Measurements from ENCODE around the gene CTNNA3. TPM values are rescaled to one million over a fixed set of nuclear protein-coding genes. Genes with fewer than 3 reads are reported as not detected.

CTNNA3 gene
- total and polyA plus RNA-seq, 2 donors (not counting 3 experiments of a cell fraction or from before 2014, with no cell fraction given), result not detected

DNA sequence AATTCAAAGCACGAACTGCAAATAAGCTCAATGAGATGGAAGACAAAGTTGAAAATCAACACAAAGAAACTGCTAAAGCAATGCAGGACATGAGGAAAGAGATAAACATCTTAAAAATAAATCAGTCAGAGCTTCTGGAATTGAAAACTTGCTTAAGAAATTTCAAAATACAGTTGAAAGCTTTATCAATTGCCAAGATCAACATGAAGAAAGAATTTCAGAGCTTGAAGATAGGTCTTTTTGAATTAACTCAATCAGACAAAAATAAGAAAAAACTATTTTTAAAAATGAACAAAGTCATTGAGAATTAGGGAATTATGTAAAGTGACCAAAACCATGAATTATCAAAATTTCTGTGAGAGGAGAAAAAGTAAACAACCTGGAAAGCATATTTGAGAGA lies 218.1 kb downstream of the CTNNA3 start:
- ChIA-PET CTCF (no interaction called here), POLR2A (no interaction called here)
- TF ChIP-seq, protein P1, sequence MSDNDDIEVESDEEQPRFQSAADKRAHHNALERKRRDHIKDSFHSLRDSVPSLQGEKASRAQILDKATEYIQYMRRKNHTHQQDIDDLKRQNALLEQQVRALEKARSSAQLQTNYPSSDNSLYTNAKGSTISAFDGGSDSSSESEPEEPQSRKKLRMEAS (IDR thresholded peaks at IDR 0.05; ENCODE audit: insufficient read depth, insufficient read length), result no peak
- no peak for FAIRE-seq
- no peak for DNase-seq (ENCODE audit: low read depth, low spot score)
- H3K79me2 ChIP-seq (ENCODE audit: control insufficient read depth, insufficient read depth, low read length), result no peaks in the 10 kb centered on the region
- no TSS peak for BruUV-seq (replicated peaks)
- no peak overlapping the region for H3K4me2 ChIP-seq (ENCODE audit: insufficient read depth, low read length)
- dilution Hi-C loops (cut with MboI; ENCODE audit: extremely low pct_ligation_motif_present, low sequenced_read_pairs), result no loop called here
- no peak overlapping the region for H3K27ac ChIP-seq (ENCODE audit: insufficient read depth, low read depth, low read length)
- H3K36me3 ChIP-seq (ENCODE audit: control insufficient read depth in 2 of 2, extremely low read depth in 1 of 2, insufficient read depth in 2 of 2, low read length in 2 of 2), result no peaks in the 10 kb centered on the region
- H3K4me3 ChIP-seq (replicated peaks in 1 of 3; ENCODE audit: insufficient read depth in 1 of 3, low read depth in 1 of 3, low read length in 3 of 3), result no peak overlapping the region
- no peak overlapping the region for H2AFZ ChIP-seq (ENCODE audit: low read depth, low read length)
- no peaks in the 10 kb centered on the region for H3K9me3 ChIP-seq (replicated peaks; ENCODE audit: control insufficient read depth, insufficient read depth, low read length)
- no peaks in the 10 kb centered on the region for H3K9me1 ChIP-seq (replicated peaks; ENCODE audit: control insufficient read depth, extremely low read depth, insufficient read depth, low read length)
- intact Hi-C loops (cut with micrococcal nuclease), result no loop called here
- H3K9ac ChIP-seq (replicated peaks; ENCODE audit: extremely low read depth, insufficient read depth, low read length), result no peak overlapping the region
- H4K20me1 ChIP-seq (replicated peaks; ENCODE audit: control insufficient read depth, extremely low read depth, insufficient read depth, low read length), result no peaks in the 10 kb centered on the region
- no peaks in the 10 kb centered on the region for H3K4me1 ChIP-seq (ENCODE audit: control insufficient read depth, extremely low read depth, insufficient read depth, low read length)
- H3K27me3 ChIP-seq (ENCODE audit: control insufficient read depth in 2 of 2, insufficient read depth in 2 of 2, low read length in 2 of 2), result no peaks in the 10 kb centered on the region

DNA sequence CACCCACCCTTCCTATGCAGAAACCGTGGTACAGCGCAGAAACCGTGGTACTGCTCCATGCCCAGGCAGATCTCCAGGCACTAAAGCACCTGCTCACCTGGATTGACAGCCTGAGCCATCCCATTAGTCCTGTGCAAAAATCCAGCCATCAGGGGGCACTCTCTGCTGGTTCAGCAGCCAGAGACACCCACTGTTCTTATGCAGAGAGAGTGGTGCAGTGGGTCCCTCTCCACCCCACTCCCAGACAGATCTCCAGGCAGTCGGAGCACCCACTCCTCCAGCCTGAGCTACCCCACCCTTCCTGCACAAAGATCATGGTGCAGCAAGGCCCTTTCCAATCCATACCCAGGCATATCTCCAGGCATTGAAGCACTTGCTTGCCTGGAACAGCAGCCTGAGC lies 219.8 kb downstream of the CTNNA3 start:
- H3K9ac ChIP-seq (replicated peaks; ENCODE audit: extremely low read depth, insufficient read depth, low read length), result no peak overlapping the region
- H3K9me1 ChIP-seq (replicated peaks; ENCODE audit: control insufficient read depth, extremely low read depth, insufficient read depth, low read length), result no peaks in the 10 kb centered on the region
- H3K9me3 ChIP-seq (replicated peaks; ENCODE audit: control insufficient read depth, insufficient read depth, low read length), result no peaks in the 10 kb centered on the region
- no peaks in the 10 kb centered on the region for H3K79me2 ChIP-seq (ENCODE audit: control insufficient read depth, insufficient read depth, low read length)
- no peaks in the 10 kb centered on the region for H4K20me1 ChIP-seq (replicated peaks; ENCODE audit: control insufficient read depth, extremely low read depth, insufficient read depth, low read length)
- ChIA-PET POLR2A (no interaction called here), CTCF (no interaction called here)
- H3K4me1 ChIP-seq (ENCODE audit: control insufficient read depth, extremely low read depth, insufficient read depth, low read length), result no peaks in the 10 kb centered on the region
- H3K36me3 ChIP-seq (ENCODE audit: control insufficient read depth in 2 of 2, extremely low read depth in 1 of 2, insufficient read depth in 2 of 2, low read length in 2 of 2), result no peaks in the 10 kb centered on the region
- intact Hi-C loops (cut with micrococcal nuclease), result no loop called here
- H2AFZ ChIP-seq (ENCODE audit: low read depth, low read length), result no peak overlapping the region
- H3K4me3 ChIP-seq (replicated peaks in 1 of 3; ENCODE audit: insufficient read depth in 1 of 3, low read depth in 1 of 3, low read length in 3 of 3), result no peak overlapping the region
- no peak for DNase-seq (ENCODE audit: low read depth, low spot score)
- no peak overlapping the region for H3K4me2 ChIP-seq (ENCODE audit: insufficient read depth, low read length)
- dilution Hi-C loops (cut with MboI; ENCODE audit: extremely low pct_ligation_motif_present, low sequenced_read_pairs), result no loop called here
- no peaks in the 10 kb centered on the region for H3K27me3 ChIP-seq (ENCODE audit: control insufficient read depth in 2 of 2, insufficient read depth in 2 of 2, low read length in 2 of 2)
- no peak overlapping the region for H3K27ac ChIP-seq (ENCODE audit: insufficient read depth, low read depth, low read length)
- no peak for TF ChIP-seq GATA2 (IDR thresholded peaks at IDR 0.05; ENCODE audit: insufficient read depth, insufficient read length, low read depth, low read length)
- no peak for TF ChIP-seq FOS (IDR thresholded peaks at IDR 0.05; ENCODE audit: borderline replicate concordance, insufficient read depth, low read length)
- no peak for TF ChIP-seq EZH2 (IDR thresholded peaks at IDR 0.05; ENCODE audit: borderline replicate concordance, low read depth, low read length, severe bottlenecking)
- TF ChIP-seq, protein P2, sequence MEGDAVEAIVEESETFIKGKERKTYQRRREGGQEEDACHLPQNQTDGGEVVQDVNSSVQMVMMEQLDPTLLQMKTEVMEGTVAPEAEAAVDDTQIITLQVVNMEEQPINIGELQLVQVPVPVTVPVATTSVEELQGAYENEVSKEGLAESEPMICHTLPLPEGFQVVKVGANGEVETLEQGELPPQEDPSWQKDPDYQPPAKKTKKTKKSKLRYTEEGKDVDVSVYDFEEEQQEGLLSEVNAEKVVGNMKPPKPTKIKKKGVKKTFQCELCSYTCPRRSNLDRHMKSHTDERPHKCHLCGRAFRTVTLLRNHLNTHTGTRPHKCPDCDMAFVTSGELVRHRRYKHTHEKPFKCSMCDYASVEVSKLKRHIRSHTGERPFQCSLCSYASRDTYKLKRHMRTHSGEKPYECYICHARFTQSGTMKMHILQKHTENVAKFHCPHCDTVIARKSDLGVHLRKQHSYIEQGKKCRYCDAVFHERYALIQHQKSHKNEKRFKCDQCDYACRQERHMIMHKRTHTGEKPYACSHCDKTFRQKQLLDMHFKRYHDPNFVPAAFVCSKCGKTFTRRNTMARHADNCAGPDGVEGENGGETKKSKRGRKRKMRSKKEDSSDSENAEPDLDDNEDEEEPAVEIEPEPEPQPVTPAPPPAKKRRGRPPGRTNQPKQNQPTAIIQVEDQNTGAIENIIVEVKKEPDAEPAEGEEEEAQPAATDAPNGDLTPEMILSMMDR (IDR thresholded peaks at IDR 0.05; ENCODE audit: extremely low read depth in 1 of 2, insufficient read depth in 1 of 2, low read depth in 1 of 2, low read length in 2 of 2), result no peak
- TF ChIP-seq POLR2AphosphoS5 (IDR thresholded peaks at IDR 0.05; ENCODE audit: insufficient read depth, low read depth, low read length), result no peak
- FAIRE-seq, result no peak
- no TSS peak for BruUV-seq (replicated peaks)
